ENCODE data around the gene KDM4D.

GRCh38 chr11:95011376-95011775 is 37.9 kb downstream of the KDM4D start:
- no peak for TF ChIP-seq POLR2AphosphoS5 (IDR thresholded peaks at IDR 0.05; ENCODE audit: low read depth, low read length)
- TF ChIP-seq, protein P1, sequence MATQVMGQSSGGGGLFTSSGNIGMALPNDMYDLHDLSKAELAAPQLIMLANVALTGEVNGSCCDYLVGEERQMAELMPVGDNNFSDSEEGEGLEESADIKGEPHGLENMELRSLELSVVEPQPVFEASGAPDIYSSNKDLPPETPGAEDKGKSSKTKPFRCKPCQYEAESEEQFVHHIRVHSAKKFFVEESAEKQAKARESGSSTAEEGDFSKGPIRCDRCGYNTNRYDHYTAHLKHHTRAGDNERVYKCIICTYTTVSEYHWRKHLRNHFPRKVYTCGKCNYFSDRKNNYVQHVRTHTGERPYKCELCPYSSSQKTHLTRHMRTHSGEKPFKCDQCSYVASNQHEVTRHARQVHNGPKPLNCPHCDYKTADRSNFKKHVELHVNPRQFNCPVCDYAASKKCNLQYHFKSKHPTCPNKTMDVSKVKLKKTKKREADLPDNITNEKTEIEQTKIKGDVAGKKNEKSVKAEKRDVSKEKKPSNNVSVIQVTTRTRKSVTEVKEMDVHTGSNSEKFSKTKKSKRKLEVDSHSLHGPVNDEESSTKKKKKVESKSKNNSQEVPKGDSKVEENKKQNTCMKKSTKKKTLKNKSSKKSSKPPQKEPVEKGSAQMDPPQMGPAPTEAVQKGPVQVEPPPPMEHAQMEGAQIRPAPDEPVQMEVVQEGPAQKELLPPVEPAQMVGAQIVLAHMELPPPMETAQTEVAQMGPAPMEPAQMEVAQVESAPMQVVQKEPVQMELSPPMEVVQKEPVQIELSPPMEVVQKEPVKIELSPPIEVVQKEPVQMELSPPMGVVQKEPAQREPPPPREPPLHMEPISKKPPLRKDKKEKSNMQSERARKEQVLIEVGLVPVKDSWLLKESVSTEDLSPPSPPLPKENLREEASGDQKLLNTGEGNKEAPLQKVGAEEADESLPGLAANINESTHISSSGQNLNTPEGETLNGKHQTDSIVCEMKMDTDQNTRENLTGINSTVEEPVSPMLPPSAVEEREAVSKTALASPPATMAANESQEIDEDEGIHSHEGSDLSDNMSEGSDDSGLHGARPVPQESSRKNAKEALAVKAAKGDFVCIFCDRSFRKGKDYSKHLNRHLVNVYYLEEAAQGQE (IDR thresholded peaks at IDR 0.05; ENCODE audit: insufficient read depth in 1 of 2, low read depth in 2 of 2, low read length in 2 of 2), result no peak
- TF ChIP-seq TAF1 (IDR thresholded peaks at IDR 0.05; ENCODE audit: borderline replicate concordance, insufficient read depth, low read length), result no peak

Data from PFSK-1 (cell line).